GM18909 (cell line): ENCODE results near the gene KLHDC4.
"Not testable (repeated sequence)": the region's sequence is repeated elsewhere in the genome, so short reads cannot be mapped to it uniquely, and the experiment has no call there.

ENCODE experiments used
- ATAC-seq: cut with Tn5 transposase; IDR thresholded peaks from one replicate; pipeline ENCODE4 v1.9.1; 2021; ENCODE audit warnings: mild to moderate bottlenecking; ENCODE audit not compliant: unreplicated experiment, poor library complexity

The KLHDC4 gene

GRCh38 chr16:87747626-87748414 is 18.0 kb downstream of the KLHDC4 start:
- ATAC-seq = no peak

GRCh38 chr16:87746178-87746577 is 19.6 kb downstream of the KLHDC4 start:
- ATAC-seq = no peak

- ATAC-seq = no peak
Measured at GRCh38 chr16:87744750-87745514, 20.9 kb downstream of the KLHDC4 start.

- no peak for ATAC-seq
Measured at GRCh38 chr16:87742781-87743490, 22.9 kb downstream of the KLHDC4 start.

GRCh38 chr16:87741700-87742415 is 23.9 kb downstream of the KLHDC4 start:
- ATAC-seq = no peak

- no peak for ATAC-seq
Measured at GRCh38 chr16:87740909-87741424, 24.8 kb downstream of the KLHDC4 start.

- no peak for ATAC-seq
Measured at GRCh38 chr16:87740441-87740840, 25.3 kb downstream of the KLHDC4 start.

GRCh38 chr16:87739801-87740200 is 26.0 kb downstream of the KLHDC4 start:
- no peak for ATAC-seq

- no peak for ATAC-seq
Measured at GRCh38 chr16:87736008-87736382, 29.8 kb downstream of the KLHDC4 start.

- ATAC-seq = no peak
Measured at GRCh38 chr16:87735270-87736007, 30.3 kb downstream of the KLHDC4 start.

- no peak for ATAC-seq
Measured at GRCh38 chr16:87734644-87735043, 31.1 kb downstream of the KLHDC4 start.

GRCh38 chr16:87733190-87733589 is 32.6 kb downstream of the KLHDC4 start:
- no peak for ATAC-seq

GRCh38 chr16:87731607-87732006 is 34.2 kb downstream of the KLHDC4 start:
- ATAC-seq = no peak

- ATAC-seq = no peak
Measured at GRCh38 chr16:87729266-87729954, 36.4 kb downstream of the KLHDC4 start.

- no peak for ATAC-seq
Measured at GRCh38 chr16:87728026-87728425, 37.8 kb downstream of the KLHDC4 start.

GRCh38 chr16:87727346-87727745 is 38.4 kb downstream of the KLHDC4 start:
- ATAC-seq = no peak

GRCh38 chr16:87726577-87726976 is 39.2 kb downstream of the KLHDC4 start:
- not testable (repeated sequence) for ATAC-seq

- no peak for ATAC-seq
Measured at GRCh38 chr16:87725596-87726235, 40.1 kb downstream of the KLHDC4 start.
